ENCODE data around the gene CDH4.

Gene CDH4

DNA sequence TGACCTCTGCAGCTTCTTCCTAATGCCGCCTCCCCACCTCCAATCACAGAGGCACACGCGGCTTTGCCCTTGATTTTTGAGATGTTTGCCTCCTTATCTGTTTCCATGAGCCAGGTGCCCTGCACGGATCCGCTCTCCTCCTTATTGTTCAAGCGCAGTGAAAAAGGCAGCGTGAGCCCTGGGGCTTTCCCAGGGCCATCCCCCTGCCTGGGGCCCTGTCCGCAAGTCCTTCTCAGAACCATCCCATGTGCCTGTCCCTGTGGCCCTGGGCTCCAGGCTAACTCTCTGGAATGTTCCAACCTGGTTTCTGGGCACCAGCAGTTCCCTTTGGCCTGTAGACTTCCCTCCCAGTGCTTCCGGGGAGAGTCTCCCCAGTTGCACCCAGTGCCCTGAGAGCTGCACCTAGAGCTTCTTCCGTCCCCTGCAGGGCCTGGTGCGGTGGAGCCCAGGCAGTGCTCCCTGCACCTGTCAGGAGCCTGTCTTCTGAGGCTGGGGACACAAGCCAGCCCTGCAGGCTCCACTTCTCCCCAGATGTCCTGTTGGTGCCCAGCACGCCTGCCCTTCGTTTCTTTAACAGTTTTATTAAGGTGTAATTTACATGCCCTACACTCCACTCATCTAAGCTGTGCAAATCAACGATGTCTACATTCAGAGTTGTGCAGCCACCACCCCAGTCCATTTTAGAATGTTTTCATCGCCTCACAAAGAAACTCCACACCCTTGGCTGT is 330.3 kb downstream of the CDH4 start:
- DNase-seq (ENCODE audit: low spot score), result no peak

DNA sequence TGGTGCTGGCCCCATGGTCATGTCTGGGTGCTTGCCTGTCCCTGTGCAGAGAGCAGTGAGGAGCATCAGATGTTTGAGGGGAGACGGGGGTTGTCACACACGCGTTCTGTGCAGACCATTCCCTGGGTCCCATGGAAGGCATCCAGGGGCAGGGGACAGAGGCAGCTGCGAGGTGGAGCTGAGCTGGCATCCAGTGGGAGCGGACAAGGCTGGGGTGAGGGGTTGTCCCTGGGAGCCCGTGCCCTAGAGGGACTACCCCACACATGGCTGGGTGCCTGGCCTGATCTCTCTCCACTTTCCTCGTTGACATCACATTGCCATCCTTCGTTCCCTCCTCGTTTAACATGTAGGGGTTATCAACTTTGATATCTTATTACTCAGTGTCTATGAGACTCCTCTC is 331.3 kb downstream of the CDH4 start:
- DNase-seq (ENCODE audit: low spot score), result no peak

DNA sequence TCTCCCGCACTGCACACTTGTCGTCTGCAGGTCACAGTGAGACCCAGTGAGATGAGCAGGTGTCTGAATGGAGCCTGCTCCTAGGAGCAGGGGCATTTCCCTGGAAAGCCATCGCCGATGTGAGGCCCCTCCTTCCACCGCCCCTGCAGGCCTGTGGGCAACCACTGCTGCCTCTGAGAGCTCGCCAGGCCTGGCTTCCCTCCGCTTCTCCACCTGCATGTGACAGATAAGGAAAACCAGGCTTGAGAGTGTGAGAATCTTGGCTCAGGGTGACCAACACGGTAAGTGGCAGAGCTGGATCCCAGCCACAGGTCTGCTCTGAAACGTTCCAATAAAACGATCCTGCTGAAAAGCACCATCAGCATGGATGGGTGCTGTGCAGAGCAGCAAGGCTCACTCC is 332.8 kb downstream of the CDH4 start:
- DNase-seq (ENCODE audit: low spot score), result no peak

DNA sequence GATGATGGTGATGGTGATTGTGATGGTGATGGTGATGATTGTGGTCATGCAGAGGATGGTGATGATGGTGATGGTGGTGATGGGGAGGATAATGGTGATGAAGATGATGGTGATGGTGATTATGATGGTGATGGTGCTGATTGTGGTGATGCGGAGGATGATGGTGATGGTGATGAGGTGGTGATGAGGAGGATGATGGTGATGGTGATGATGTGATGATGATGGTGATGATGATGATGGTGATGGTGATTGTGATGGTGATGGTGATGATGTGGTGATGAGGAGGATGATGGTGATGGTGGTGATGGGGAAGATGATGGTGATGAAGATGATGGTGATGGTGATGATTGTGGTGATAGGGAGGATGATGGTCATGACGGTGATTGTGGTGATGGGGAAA is 333.7 kb downstream of the CDH4 start:
- no peak for DNase-seq (ENCODE audit: low spot score)

DNA sequence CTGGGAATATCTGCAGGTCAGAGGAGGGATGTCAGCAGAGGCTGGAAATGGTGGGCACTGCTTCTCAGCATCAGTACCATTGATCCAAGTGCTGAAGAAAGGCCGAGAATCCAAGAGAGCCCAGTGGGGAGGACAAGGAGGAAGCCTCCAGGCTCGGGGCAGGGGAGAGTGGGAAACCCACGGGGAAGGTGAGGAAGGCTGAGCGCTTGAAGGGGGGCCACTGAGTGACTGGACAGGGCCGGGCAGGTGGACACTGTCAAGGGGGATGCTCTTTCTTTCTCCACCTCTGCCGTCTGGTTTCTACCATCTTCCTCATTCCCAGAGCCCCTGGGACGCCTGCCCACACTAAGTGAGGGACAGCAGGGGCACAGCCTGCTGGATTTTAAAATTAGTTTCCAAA is 335.0 kb downstream of the CDH4 start:
- no peak for DNase-seq (ENCODE audit: low spot score)

DNA sequence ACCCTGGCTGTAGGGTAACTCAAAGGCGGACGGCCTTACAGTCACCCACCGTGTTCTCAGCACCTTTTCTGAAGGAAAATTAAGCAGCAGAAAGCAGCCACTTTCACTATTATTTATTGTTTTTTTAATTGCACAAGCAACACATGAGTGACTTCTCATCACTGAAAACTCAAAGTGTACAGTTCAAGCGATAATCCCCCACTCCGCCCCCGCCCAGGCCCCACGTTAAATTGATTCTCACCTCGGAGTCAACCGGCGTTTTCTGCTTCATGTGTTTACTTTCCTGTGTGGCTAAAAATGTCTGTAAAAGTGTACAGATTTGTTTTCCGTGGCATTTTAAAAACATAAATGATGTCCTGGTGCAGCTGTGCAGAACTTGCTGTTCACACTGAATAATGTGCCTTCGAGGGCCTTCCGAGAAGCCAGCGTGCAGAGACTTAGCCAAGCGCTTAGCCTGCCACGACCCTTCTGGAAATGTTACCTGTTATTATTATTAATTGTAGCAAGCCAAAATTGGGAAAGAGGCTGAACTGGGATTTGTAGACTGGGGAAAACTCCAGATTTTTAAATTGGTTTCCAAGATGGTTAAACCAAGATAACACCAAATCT is 335.7 kb downstream of the CDH4 start:
- DNase-seq (ENCODE audit: low spot score), result no peak

DNA sequence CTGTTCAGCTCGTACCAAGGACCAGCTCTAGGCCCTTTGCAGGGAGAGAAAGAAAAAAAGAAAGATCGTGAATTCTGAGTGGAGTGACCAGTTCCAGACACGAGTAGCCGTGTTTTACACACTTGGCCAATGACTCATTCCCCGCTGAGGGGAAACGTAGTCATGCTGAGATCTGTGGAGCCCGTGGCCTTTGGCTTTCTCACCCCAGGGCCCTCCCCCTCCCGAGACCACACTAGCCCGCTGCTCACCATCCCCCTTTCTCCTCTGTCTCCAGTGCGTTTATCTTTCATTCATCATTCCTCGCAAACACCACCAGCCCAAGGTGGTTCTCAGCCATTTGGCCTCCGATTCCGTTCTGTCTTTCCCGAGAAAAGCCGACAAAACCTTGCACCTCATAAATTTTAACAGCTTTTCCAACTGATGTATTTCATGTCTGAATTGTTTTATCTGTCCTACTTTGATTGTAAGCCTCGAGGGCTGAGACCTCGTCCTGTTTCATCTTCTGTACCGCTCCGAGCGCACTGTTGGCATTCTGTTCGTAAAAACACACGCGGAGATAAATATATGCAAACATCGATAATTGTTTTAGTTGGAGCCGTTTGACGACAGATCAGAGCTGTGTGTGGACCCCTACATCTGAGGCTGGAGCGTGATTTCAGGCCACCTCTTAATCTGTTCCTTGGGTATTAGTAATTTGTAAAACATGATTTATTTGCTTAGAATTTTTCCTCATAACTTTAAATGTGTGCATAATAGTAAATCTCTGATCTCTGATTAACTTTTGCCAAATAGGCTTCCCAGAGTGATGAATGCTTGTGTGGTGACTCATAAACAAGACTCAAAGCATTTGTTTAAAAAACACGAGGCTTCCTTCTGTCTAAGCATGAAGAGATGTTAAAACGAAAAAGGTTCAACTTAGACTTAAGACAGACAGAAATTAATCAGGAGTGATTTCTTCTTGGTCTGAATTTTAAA is 336.6 kb downstream of the CDH4 start:
- no peak for DNase-seq (ENCODE audit: low spot score)

DNA sequence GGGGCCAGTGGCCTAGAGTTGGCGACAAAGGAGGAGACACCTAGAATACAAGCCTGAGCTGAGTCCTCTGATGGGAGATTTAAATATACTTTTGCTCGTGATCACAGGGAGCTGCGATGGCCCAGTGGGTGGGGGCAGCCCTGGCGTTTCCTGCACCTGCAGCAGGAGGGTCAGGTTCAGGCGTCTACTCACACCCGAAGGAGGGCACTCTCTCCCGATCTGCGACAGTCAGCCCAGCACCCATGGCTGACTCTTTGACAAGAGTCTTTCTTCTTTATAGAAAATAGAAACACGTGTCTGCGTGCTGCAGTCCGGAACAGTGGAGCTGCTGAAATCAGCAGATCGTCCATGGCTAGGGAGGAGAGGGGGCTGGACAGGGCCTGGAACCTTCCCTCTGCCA is 338.2 kb downstream of the CDH4 start:
- no peak for DNase-seq (ENCODE audit: low spot score)

DNA sequence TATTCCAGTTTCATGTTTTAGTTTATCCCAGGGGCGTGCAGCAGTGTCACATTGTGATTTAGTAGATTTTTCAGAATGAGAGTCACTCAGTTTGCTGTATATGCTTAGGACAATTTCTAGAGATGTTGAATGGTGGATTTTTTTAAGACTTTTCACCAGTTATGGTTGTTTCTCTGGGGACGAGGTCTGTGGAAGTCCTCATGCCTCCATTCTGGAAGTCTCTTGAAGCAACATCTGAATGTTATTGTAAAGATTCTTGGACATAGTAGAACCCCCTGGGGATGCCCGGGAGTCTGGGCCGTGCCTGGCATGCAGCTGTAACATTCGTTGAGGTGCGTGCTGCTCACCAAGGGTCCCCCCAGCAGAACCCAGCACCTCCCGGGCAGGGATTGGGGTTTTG is 341.5 kb downstream of the CDH4 start:
- no peak for DNase-seq (ENCODE audit: low spot score)

DNA sequence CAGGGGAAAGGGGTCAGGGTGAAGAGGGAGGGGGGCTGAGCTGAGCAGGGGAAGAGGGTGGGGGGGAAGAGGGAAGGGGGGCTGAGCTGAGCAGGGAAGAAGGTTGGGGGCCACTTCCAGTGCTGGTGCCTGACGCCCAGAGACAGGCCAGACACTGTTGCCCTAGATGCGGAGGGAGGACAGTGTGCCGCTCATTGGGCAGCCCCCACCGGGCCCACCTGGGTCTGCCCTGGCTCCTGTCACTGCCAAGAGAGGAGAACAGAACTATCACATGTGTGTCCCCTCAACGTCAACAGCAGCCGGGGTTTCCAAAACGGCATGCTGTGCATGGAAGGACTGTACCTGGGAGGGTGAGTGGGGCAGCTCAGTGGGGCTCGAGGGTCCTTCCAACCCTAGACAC is 342.1 kb downstream of the CDH4 start:
- no peak for DNase-seq (ENCODE audit: low spot score)

DNA sequence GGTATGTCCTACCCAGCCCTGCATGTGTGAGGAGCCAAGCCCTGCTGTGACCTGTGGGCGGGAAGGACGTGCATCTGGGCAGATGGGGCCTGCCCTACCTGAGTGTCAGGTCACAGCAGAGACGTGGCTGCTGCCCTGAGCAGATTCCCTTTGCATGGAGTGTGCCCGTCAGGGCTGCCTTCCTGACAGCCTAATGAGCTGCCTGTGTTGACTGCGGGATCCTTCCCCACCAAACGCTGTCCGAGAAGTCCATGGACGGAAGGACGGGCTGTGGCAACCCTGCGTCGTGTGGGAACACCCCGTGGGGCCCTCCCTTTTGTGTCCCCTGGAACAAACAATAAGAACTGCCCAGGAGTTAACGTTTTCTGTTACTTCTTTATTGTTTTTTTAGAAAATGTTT is 343.2 kb downstream of the CDH4 start:
- no peak for DNase-seq (ENCODE audit: low spot score)

DNA sequence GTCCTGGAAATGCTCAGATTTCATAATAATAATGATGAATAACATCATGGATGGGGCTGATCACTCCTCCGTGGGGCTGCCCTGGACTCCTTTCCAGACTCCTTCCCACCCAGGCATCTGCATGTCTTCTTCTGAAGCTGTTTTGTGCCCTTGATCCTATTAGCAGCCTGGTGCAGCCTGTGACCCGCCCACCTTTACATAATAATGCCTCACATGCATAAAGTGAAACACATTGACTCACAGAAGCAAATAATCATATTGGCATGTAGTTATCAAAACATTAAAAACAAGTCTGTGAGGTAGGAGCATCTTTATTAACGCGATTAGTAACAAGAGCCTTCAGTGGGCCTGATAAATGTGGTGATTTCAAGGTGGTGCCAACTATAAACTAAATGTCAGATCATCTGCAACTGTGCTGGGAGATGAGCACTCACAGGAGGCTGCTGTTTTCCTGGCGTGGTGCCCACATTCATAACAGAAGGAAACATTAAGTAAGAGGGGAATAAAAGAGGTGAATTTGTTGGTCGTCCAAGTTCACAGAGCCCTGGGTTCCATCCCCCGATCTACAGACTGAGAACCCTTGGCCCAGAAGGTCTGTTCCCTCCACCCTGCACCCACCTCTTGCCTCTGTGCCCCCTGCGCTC is 344.7 kb downstream of the CDH4 start:
- no peak for DNase-seq (ENCODE audit: low spot score)

DNA sequence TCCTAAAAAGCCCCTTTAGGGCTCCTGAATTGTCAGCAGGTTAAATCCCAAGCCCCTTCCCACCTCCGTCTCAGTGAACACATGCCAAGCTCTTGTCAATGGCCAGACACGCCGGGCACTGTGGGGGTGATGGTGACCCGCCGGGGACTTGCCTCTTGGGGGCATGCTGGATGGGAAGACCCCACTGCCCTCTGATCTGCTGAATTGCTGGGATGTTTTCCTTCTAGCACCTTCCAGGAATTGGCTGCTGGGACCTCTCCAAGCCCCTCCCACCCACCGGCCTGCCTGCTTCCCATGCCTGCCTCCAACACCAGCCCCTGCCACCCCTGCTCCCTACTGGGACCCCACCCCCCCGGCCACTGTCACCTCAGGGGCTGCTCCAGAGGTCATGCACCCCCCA is 345.9 kb downstream of the CDH4 start:
- no peak for DNase-seq (ENCODE audit: low spot score)

DNA sequence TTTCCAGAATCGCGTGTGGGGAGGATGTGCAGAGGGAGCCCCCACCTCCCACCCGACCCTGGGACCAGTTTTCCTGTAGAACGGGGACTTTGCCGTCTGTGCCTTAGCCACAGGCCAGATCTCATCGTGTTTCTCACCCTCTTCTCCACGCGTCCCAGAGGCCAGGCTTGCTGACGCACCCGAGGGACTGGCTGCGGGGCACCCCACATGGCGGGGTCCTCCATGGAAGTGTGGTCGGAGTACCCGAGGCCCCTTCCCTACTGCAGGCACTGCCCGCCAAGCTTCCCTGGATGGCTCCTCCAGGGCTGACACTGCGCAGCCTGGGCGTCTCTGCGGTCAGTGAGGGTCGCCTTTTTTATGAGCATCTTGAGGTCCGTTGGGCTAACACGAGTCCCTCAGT is 346.5 kb downstream of the CDH4 start:
- DNase-seq (ENCODE audit: low spot score), result no peak

DNA sequence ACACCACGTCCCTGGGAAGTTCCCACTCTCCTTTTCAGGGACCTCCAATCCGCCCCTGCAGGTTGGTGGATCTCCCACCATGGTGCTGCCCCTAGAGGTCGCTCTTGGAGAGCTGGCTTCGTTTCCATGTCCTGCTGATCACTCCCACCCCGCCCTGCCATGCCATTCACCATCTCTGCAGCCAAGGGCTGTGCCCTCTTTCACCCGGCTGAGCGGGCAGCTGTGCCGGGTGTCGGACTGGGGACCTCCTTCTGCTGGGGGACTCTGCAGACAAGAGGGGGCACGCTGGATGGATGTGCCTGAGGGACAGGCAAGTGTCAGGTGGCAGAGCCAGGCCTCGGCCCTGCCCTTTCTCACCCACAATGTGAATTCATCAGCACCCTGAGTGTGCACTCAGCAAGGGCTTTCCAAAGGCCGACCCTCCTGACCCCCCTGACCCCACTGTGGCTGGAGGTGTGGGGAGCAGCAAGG is 347.0 kb downstream of the CDH4 start:
- no peak for DNase-seq (ENCODE audit: low spot score)

DNA sequence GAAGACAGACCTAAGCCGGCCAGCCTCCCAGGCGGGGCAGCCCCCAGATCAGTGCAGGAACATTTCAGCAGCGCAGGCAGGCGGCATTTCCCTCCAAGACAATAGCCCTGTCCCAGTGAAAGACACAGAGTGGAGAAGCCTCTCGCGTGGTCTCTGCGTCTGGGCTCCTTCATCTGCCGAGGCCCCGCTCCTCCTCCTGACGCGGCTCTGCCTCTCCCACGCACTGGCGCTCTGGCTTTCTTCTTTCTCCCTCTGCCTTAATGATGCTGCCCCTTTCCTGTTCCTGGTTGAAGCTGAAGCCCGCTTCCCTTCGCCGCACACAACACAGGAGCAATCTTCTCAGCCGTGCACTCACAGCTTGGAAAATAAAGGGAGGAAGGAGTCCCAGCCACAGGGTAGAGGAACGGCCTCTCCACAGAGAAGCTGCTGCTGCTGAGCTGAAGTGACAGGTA is 347.5 kb downstream of the CDH4 start:
- DNase-seq (ENCODE audit: low spot score), result no peak

DNA sequence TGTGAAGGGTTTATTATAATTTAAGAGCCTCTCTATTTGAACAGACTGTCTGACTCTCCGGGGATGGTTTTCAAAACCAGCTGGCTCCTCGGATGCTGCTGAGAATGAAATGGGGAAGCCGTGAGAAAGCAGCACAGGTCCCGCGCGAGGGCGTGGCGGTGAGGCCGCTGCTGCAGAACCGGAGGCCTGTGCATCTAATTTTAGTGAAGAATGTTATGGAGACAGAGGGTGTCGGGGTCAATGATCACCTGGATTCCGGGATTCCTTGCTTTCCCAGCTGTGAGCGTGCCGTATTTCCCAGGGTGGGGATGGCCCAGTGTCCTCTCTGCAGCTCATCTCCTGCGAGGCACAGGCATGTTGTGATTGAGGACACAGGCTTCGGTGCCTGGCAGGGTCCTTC is 348.0 kb downstream of the CDH4 start:
- no peak for DNase-seq (ENCODE audit: low spot score)

DNA sequence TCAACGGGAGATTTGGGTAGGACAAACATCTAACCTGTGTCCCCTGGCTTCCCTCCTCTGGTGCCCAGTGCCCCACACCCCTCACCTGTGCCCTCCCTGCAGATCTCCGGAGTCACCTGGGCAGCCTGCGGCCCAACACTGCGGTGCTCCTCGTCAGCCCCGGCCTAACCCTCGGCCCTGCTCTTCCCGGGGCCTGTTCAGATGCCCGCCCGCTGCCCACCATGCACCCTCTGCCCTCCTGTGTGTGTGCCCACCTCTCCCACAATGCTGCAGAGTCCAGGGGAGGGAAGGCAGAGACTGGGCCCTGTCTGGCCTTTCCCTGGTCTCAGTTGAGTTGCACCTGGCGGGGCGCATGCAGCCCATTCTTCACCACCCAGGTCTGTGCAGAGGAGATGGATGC is 349.3 kb downstream of the CDH4 start:
- DNase-seq (ENCODE audit: low spot score), result no peak

DNA sequence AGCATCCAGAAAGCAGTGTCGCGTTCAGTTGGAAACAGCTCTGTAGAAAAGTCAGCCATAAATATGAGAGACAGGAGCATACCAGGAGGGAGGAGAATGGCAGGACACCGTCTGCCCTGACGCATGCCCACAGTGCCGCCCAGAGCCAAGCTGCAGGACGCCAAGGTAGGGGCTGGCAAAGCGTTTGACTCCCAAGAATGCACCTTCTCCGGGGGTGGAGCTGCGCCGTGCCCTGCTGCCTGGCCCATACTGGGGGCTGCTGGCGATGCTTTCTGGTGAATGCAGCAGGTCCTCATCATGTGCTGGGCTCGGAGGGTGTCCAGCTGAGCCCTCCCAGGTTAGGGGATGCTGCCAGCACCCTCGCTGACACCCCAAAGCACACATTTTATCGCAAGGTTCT is 349.8 kb downstream of the CDH4 start:
- no peak for DNase-seq (ENCODE audit: low spot score)

DNA sequence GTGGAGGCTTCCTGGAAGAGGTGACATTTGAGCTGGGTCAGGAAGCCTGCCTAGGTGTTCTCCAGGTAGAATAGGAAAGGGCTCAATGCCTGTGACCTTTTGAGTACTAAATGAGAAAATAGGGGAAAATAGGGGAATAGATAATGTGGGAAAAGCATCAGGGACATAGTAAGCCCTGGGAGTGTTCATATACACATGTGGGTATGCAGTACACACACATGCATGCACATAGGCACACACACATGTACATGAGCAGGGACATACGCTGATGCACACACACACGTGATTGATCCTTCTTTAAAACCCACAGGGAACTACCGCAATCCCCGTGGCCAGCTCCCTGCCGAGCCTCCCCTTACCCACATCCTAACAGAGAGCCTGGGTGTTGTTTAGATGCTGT is 351.7 kb downstream of the CDH4 start:
- no peak for DNase-seq (ENCODE audit: low spot score)

DNA sequence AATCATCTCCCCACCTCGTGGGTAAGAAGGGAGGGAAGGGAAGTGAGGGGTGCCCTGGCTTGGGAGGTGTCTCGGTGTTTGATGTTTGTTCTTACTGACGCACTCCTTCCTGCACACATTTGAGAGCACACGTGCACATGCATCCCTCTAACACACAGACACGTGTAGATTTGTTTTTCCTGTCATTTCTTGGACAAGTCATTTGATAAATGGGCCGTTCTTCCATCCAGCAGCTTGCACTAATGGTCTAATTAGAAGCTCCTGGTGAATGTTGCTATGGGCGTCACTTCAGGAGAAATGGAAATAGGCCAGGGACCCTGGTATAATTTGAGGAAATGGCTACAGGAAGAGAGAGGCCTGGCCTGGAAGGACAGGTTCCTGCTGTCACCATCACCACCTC is 352.5 kb downstream of the CDH4 start:
- no peak for DNase-seq (ENCODE audit: low spot score)

DNA sequence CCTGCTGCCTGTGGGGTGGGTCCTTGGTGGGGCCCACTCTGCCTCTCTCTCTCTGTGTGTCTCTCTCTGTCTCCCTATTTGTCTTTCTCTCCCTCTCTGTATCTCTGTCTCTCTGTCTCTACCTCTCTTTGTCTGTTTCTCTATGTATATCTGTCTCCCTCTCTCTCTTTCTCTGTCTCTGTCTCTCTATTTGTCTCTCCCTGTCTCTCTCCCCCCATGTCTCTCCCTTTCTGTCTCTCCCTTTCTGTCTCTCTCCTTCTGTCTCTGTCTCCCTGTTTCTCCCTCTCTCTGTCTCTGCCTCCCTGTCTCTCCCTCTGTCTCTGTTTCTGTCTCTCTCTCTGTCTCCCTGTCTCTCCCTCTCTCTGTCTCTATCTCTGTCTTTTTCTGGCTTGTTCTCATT is 353.2 kb downstream of the CDH4 start:
- DNase-seq (ENCODE audit: low spot score), result no peak
